ENCODE results near the gene GRM7.
"Not testable (repeated sequence)": the region's sequence is repeated elsewhere in the genome, so short reads cannot be mapped to it uniquely, and the experiment has no call there.

The GRM7 gene

DNA sequence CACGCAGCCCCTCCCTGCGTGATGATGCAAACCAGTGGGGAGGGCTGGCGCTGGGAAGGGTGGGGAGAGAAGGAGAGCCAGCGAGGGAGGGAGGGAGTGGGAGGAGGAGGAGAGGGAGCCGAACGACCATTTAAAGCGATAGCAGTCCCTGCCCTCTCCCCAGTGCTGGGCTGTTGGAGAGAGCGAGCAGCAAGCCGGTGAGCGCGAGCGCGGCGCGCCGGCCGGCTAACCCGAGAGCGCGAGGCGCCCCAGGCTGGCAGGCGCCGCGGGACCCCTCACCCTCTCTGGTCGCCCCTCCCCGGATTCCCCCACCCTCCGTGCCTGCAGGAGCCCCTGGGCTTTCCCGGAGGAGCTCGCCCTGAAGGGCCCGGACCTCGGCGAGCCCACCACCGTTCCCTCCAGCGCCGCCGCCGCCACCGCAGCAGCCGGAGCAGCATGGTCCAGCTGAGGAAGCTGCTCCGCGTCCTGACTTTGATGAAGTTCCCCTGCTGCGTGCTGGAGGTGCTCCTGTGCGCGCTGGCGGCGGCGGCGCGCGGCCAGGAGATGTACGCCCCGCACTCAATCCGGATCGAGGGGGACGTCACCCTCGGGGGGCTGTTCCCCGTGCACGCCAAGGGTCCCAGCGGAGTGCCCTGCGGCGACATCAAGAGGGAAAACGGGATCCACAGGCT is at the start of gene GRM7:
TSS of gene GRM7 (plus strand) at position 162 of the 671 bp plus-strand sequence.
- peak; percentile 19 for DNase-seq

DNA sequence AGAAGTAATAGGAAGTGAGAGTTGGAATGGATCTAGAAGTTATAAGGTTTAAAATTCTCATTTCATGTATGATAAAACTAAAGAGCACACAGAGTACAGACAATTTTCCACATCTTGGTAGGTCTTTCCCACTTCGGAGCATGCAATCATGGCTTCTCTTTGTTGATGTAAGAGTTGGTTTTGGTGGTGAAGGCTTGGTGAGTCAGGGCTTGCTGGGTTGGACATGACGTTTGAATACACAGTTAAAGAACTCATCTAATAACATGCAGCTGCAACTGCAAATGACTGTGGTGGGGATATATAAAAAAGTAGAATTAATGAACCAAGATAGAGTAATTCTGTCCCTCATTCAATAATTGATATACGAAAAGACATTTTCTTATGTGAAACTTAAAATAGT is 39.5 kb upstream of the GRM7 start:
- DNase-seq, result no peak

GRCh38 chr3:6825524-6825923 is 35.4 kb upstream of the GRM7 start:
- DNase-seq, result peak; percentile 40

- no peak for DNase-seq
Measured at GRCh38 chr3:6827453-6827852, 33.5 kb upstream of the GRM7 start.

DNA sequence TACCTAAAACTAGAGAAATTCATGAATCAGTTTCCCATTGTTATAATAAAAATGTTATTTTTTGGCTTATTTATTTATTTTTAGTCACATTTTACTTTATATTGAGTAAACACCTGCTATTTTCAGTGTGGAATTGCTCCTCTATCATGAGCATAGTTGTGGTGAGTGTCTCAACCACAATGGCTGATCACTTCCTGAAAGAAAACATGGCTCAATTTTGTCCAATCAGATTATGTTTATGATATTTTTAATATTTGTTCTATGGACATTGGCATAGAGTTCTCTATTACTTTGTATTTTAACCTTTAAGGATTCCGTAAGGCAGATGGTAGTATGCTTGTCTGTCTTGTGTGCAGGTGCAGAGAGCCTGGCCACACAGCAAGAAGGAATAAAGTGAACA is 16.2 kb upstream of the GRM7 start:
- no peak for DNase-seq

- DNase-seq, result no peak
Measured at GRCh38 chr3:6854184-6854583, 6.7 kb upstream of the GRM7 start.

DNA sequence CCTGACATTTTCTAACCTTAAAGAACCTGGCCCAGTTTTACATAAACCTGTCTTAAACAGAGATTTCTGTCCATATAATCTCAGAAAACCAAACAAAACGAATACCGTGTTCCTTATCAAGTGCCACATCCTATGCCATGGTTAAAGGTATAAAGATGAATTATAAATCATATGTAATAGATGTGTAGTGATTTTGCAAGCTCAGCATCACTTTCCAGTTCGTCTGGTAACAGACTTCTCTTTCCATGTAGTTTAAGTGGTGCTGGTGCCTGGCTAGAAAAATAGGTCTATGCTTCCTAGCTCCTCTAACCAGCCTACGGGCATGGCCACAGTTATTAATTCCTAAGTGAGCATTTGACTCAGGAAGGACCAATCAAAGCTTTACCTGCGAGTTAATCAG is 3.4 kb upstream of the GRM7 start:
- DNase-seq, result no peak

DNA sequence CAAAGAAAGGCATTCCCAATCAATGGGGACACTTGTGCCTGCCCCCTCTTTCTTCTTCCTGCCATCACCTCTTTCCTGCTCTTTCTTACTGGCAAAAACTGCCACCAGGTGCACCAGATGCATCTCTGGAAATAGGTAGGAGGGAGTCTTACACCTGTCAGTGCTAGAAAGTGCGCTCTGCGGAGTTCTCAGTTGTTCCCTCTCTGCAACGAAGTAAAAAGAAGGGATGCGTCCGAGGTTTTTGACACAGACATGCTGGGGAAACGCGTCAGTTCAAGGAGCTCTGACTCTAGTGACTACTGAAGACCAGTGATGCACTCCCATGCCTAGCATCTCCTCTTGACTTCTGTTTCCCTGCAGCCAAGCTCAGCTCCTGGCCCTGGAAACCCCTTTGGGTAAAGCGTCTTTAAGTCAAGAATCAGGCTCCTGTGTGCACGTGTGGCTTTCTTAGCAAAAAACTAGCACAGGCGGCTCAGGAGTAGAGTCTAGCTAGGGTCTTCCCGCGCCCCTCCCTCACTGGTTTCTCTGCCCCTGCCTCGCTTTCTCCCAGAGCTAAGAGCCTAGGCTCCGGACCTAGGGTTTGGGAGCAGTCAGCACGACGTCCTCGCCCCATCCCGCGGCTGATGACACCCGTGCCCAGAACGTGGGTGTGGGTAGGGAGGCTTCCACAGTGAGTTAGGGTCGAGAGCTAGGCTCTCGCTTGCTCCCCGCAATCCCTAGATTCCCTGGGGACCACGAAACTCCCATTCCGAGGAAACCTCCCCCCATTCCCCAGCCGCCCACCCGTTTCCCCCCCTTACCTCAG is 564 bp upstream of the GRM7 start:
- no peak for DNase-seq

DNA sequence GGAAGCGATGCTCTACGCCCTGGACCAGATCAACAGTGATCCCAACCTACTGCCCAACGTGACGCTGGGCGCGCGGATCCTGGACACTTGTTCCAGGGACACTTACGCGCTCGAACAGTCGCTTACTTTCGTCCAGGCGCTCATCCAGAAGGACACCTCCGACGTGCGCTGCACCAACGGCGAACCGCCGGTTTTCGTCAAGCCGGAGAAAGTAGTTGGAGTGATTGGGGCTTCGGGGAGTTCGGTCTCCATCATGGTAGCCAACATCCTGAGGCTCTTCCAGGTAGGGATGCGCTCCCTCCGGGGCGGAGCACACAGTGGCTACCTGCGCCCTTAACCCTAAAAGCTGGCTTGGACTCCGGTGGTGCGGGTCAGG is 698 bp downstream of the GRM7 start:
- no peak for DNase-seq

- DNase-seq, result no peak
Measured at GRCh38 chr3:6862041-6862879, 1.3 kb downstream of the GRM7 start.

DNA sequence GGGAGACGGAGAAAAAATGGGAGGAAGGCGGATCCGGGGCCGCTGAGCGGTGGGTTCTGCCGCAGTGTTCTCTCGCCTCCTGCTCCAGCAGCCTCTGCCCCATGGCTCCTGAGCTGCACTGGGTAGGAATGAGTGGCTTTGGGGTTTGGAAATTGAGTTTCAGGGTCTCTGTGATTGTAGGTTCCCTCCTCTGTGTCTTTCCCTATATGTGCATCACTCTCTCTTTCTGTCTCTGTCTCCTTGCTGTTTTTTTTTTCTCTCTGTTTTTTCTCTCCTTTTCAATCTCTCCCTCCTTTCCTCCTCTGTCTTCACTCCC is 1.9 kb downstream of the GRM7 start:
- no peak for DNase-seq

GRCh38 chr3:6867269-6867668 is 6.4 kb downstream of the GRM7 start:
- DNase-seq, result no peak

DNA sequence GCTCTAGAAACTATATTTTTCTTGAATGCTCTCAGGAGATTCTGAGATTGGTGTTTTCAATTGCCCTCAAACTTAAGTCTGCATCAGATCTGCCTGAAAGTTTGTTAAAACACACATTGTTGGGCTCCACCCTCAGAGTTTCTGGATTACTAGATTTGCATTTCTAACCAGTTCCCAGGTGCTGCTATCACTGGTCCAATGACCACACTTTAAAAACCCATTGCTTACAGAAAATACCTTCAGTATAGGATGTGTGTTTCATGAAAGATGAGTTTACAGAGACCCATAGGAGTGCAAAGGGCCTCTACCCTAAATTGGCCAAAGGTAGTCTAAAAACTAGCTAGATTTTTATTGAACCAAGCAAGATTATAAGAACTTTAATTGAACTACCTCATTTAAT is 17.8 kb downstream of the GRM7 start:
- no peak for DNase-seq

- DNase-seq, result no peak
Measured at GRCh38 chr3:6912240-6912639, 51.3 kb downstream of the GRM7 start.

- no peak for DNase-seq
Measured at GRCh38 chr3:6915898-6916297, 55.0 kb downstream of the GRM7 start.

- DNase-seq, result peak; percentile 60
Measured at GRCh38 chr3:6921066-6921465, 60.2 kb downstream of the GRM7 start.

- DNase-seq, result peak; percentile 9
Measured at GRCh38 chr3:6921876-6922275, 61.0 kb downstream of the GRM7 start.

- DNase-seq, result no peak
Measured at GRCh38 chr3:6928064-6928463, 67.1 kb downstream of the GRM7 start.

GRCh38 chr3:6929918-6930317 is 69.0 kb downstream of the GRM7 start:
- DNase-seq, result no peak

DNA sequence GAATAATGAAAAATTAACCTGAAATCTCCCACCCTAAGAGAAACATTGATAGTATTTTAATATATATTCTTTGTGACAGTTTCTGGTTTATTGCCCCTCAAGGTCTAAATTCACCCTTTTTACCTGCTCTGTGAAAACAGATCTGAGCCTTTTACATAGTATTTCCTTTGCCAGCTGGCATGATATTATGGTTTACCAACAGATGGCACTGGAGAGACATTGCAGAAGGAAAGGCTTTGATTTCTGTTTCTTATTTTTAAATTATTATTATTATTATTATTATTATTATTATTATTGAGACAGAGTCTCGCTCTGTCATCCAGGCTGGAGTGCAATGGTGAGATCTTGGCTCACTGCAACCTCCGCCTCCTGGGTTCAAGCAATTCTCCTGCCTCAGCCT is 74.5 kb downstream of the GRM7 start:
- not testable (repeated sequence) for DNase-seq

- no peak for DNase-seq
Measured at GRCh38 chr3:6935970-6936369, 75.1 kb downstream of the GRM7 start.

DNA sequence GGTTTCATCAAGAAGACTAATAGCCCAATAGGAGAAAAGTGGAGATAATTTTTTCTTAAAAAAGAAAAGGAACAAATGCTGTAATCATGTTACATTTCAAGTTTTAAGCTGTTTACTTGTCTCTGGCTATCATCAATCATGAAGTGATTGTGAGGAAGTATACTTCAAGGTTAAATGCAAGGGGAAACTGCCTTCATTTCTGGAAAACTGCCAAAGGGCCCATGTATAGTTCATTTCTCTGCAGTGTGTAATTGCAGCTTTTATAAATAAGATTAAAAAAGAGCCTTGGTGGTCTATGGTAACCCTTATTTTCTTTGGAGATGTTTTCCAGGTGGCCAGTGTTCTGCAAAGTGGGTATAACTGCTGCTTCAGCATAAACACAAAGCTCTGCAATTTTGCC is 101.9 kb downstream of the GRM7 start:
- no peak for DNase-seq

DNA sequence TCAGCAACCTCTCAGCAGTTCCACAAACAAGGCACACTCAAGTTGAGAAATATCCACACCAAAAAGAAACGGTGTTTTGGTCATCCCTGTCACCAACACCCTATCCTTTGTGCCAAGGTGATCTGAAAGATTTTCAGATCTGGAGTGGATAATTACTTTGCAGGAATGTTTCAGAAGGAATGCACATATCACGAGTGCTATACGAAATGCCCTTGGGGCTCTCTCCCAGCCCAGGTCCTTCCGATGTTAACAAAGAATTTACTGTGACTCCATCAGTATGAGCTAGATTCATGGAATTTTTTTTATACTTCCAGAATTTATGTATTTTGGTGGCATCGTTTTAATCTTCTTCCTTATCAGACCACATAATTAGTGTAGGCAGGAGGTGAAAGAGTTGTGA is 105.0 kb downstream of the GRM7 start:
- DNase-seq, result no peak

DNA sequence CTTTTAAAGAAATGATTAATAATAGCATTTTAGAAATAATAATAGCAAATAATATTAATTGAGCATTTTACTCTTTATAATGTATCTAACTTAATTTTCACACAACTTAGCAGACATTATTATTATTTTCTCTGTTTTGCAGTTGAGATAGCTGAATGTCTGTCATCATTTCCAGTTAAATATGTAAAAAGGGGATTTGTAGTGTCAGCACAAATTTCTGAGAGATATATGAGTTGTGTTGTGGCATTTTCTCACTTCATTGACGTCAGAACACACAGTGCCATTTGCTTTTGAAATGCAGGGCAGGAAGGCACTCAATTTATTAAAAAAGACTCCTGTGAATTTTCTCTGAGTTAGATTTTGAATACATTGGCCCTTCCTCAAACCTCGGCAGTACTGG is 111.0 kb downstream of the GRM7 start:
- no peak for DNase-seq

All from NCI-H510A treated with DMSO at 0.1 percent for 48 hours (cell line).